Measurements from ENCODE around the gene C10orf143.

DNA sequence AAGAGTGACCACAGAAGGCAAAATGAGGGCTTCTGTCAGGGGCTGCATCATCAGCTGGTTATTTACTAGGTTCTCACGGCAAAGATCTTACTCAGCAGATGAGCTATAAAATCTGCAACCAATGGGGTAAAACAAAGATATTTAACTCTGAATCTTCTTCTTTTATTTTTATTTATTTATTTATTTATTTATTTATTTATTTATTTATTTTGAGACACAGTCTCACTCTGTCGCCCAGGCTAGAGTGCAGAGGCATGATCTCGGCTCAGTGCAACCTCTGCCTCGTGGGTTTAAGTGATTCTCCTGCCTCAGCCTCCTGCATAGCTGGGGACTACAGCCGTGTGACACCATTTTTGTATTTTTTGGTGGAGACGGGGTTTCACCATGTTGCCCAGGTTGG, 11.3 kb downstream of the C10orf143 start:
- no peak for TF ChIP-seq EZH2 (IDR thresholded peaks at IDR 0.05; ENCODE audit: insufficient read depth, poor library complexity, severe bottlenecking)
- no peak for TF ChIP-seq EZH2phosphoT487 (IDR thresholded peaks at IDR 0.05; ENCODE audit: insufficient read depth, low read depth)

Measured in GM23248 (cell line).